ENCODE measurements around the gene NRP2. TPM values are rescaled to one million over a fixed set of nuclear protein-coding genes. Genes with fewer than 3 reads are reported as not detected.

NRP2 gene
- total RNA-seq, 2 donors from 2014 or later: 9.7 to 21.0 TPM

GRCh38 chr2:205783872-205784499 is 101.7 kb downstream of the NRP2 start:
- H3K9me3 ChIP-seq: no peaks in the 10 kb centered on the region
- H3K27ac ChIP-seq: no peak overlapping the region
- H3K4me1 ChIP-seq (replicated peaks): no peaks in the 10 kb centered on the region
- no peaks in the 10 kb centered on the region for H3K27me3 ChIP-seq (replicated peaks; ENCODE audit: insufficient read depth)
- H3K36me3 ChIP-seq: no peaks in the 10 kb centered on the region
- DNase-seq (ENCODE audit: low spot score): no peak
- no peak overlapping the region for H3K4me3 ChIP-seq
- TF ChIP-seq POLR2A (IDR thresholded peaks at IDR 0.05) (no peak), POLR2AphosphoS5 (IDR thresholded peaks at IDR 0.05) (no peak), CTCF (IDR thresholded peaks at IDR 0.05) (no peak)
- intact Hi-C loops (cut with DNase I): no loop called here
- WGBS: 72% methylated on average over 5 of the region's 5 CpGs

- Histone ChIP-seq H3K36me3 (no peaks in the 10 kb centered on the region), H3K9me3 (no peaks in the 10 kb centered on the region), H3K27ac (no peak overlapping the region), H3K4me3 (no peak overlapping the region), H3K27me3 (replicated peaks; ENCODE audit: insufficient read depth) (no peaks in the 10 kb centered on the region), H3K4me1 (replicated peaks) (no peaks in the 10 kb centered on the region)
- no peak for DNase-seq (ENCODE audit: low spot score)
- TF ChIP-seq POLR2AphosphoS5 (IDR thresholded peaks at IDR 0.05) (no peak), POLR2A (IDR thresholded peaks at IDR 0.05) (no peak), CTCF (IDR thresholded peaks at IDR 0.05) (no peak)
- intact Hi-C loops (cut with DNase I): no loop called here
- 35% methylated on average over 7 of the region's 7 CpGs for WGBS
Measured at GRCh38 chr2:205785507-205786260, 103.4 kb downstream of the NRP2 start.

GRCh38 chr2:205786976-205787375 is 104.7 kb downstream of the NRP2 start:
- H3K36me3 ChIP-seq: no peaks in the 10 kb centered on the region
- H3K4me3 ChIP-seq: no peak overlapping the region
- intact Hi-C loops (cut with DNase I): no loop called here
- H3K27me3 ChIP-seq (replicated peaks; ENCODE audit: insufficient read depth): no peaks in the 10 kb centered on the region
- no peaks in the 10 kb centered on the region for H3K9me3 ChIP-seq
- TF ChIP-seq POLR2A (IDR thresholded peaks at IDR 0.05): no peak
- TF ChIP-seq POLR2AphosphoS5 (IDR thresholded peaks at IDR 0.05): no peak
- TF ChIP-seq CTCF (IDR thresholded peaks at IDR 0.05): no peak
- no peaks in the 10 kb centered on the region for H3K4me1 ChIP-seq (replicated peaks)
- no peak for DNase-seq (ENCODE audit: low spot score)
- H3K27ac ChIP-seq: no peak overlapping the region
- WGBS: 94% methylated on average over 4 of the region's 4 CpGs

- no peak overlapping the region for H3K27ac ChIP-seq
- no peak for TF ChIP-seq CTCF (IDR thresholded peaks at IDR 0.05)
- TF ChIP-seq POLR2A (IDR thresholded peaks at IDR 0.05): no peak
- no peak for TF ChIP-seq POLR2AphosphoS5 (IDR thresholded peaks at IDR 0.05)
- no peaks in the 10 kb centered on the region for H3K27me3 ChIP-seq (replicated peaks; ENCODE audit: insufficient read depth)
- H3K4me3 ChIP-seq: no peak overlapping the region
- DNase-seq (ENCODE audit: low spot score): no peak
- intact Hi-C loops (cut with DNase I): no loop called here
- no peaks in the 10 kb centered on the region for H3K4me1 ChIP-seq (replicated peaks)
- 87% methylated on average over 3 of the region's 3 CpGs for WGBS
- no peaks in the 10 kb centered on the region for H3K9me3 ChIP-seq
- H3K36me3 ChIP-seq: no peaks in the 10 kb centered on the region
Measured at GRCh38 chr2:205787761-205788160, 105.5 kb downstream of the NRP2 start.

GRCh38 chr2:205789906-205790305 is 107.6 kb downstream of the NRP2 start:
- Histone ChIP-seq H3K4me1 (replicated peaks) (no peaks in the 10 kb centered on the region), H3K4me3 (no peak overlapping the region), H3K27me3 (replicated peaks; ENCODE audit: insufficient read depth) (no peaks in the 10 kb centered on the region), H3K36me3 (no peaks in the 10 kb centered on the region), H3K27ac (no peak overlapping the region), H3K9me3 (no peaks in the 10 kb centered on the region)
- WGBS: 92% methylated on average over 1 of the region's 1 CpG
- intact Hi-C loops (cut with DNase I): no loop called here
- no peak for TF ChIP-seq CTCF (IDR thresholded peaks at IDR 0.05)
- TF ChIP-seq POLR2AphosphoS5 (IDR thresholded peaks at IDR 0.05): no peak
- no peak for TF ChIP-seq POLR2A (IDR thresholded peaks at IDR 0.05)
- DNase-seq (ENCODE audit: low spot score): no peak

Data from prostate gland (tissue), 2 donors.